BJ (cell line): Measurements from ENCODE around the gene MRPL3. TPM values are rescaled to one million over a fixed set of nuclear protein-coding genes. Genes with fewer than 3 reads are reported as not detected.
A peak's percentile ranks its signal among the peaks of the same experiment; 100 is the strongest.

Source experiments
- CTCF ChIA-PET: fragments of 350-600 bp; formaldehyde crosslinking; extraction: SDS; loops from one replicate; lab custom pipeline; 2021; ENCODE audit warnings: antibody characterized with exemption, inconsistent platforms; lab: Yijun Ruan, JAX
- POLR2A ChIA-PET: fragments of 300-600 bp; sonication (Branson Sonifier 250); formaldehyde crosslinking; extraction: SDS; loops from one replicate; lab custom pipeline; 2021; ENCODE audit warnings: antibody characterized with exemption; lab: Charles Lee
- DNase-seq: peaks from one replicate; pipeline ENCODE4 v3.0.0-alpha.2; 2011; ENCODE audit warnings: low read depth
- H3K27me3 ChIP-seq: 2 replicates; pipeline ENCODE4 v1.6.0; 2011; ENCODE audit warnings: low read length; ENCODE audit not compliant: control insufficient read depth, insufficient read depth
- H3K36me3 ChIP-seq: 2 replicates; pipeline ENCODE4 v1.5.1; 2011; ENCODE audit warnings: low read length; ENCODE audit not compliant: control insufficient read depth, insufficient read depth
- H3K4me3 ChIP-seq: 2 replicates; pipeline ENCODE4 v1.5.1; 2011; ENCODE audit warnings: low read depth, mild to moderate bottlenecking, control low read depth, low read length
- polyA plus RNA-seq: library from polyadenylated mRNA; depleted of rRNA; stranded (reverse); fragments of >200 nt; gene quantifications from 2 replicates; pipeline ENCODE4 v1.2.3, GENCODE V29; 2011
- TF ChIP-seq, protein P1 (sequence below): IDR thresholded peaks from 2 replicates; pipeline ENCODE4 v1.5.1; 2011; ENCODE audit warnings: low read depth, mild to moderate bottlenecking, control low read depth, inconsistent platforms, low read length, moderate library complexity; ENCODE audit not compliant: insufficient read depth

The MRPL3 gene
- polyA plus RNA-seq, 1 experiment: 71.5 TPM

DNA sequence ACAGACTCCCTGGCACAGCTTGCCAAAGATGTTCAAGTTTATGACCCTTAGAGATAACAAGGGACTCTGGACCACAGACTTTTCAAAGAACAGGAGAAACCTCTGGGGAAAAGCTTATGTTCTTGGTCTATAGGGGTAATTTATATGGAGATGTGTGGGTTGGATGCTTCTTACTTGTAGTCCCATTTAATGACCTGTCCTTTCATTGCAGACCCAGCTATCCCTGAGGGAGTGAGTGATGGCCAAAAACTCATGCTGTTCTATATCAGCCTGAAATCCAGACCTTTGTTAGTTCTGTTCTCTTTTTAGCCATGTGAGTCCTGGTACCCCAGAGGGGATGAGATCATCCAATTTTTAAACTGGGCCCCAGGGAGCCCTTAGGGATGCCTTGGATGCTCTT, 43.7 kb upstream of the MRPL3 start:
- TF ChIP-seq, protein P1, sequence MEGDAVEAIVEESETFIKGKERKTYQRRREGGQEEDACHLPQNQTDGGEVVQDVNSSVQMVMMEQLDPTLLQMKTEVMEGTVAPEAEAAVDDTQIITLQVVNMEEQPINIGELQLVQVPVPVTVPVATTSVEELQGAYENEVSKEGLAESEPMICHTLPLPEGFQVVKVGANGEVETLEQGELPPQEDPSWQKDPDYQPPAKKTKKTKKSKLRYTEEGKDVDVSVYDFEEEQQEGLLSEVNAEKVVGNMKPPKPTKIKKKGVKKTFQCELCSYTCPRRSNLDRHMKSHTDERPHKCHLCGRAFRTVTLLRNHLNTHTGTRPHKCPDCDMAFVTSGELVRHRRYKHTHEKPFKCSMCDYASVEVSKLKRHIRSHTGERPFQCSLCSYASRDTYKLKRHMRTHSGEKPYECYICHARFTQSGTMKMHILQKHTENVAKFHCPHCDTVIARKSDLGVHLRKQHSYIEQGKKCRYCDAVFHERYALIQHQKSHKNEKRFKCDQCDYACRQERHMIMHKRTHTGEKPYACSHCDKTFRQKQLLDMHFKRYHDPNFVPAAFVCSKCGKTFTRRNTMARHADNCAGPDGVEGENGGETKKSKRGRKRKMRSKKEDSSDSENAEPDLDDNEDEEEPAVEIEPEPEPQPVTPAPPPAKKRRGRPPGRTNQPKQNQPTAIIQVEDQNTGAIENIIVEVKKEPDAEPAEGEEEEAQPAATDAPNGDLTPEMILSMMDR: no peak
- no peak for DNase-seq
- H3K36me3 ChIP-seq: no peaks in the 10 kb centered on the region
- no peak overlapping the region for H3K4me3 ChIP-seq
- ChIA-PET CTCF (no interaction called here), POLR2A (no interaction called here)
- no peaks in the 10 kb centered on the region for H3K27me3 ChIP-seq

- DNase-seq: no peak
- Histone ChIP-seq H3K4me3 (no peak overlapping the region), H3K36me3 (no peaks in the 10 kb centered on the region), H3K27me3 (no peaks in the 10 kb centered on the region)
- TF ChIP-seq, protein P1: no peak
- ChIA-PET POLR2A (no interaction called here), CTCF (interaction anchor here (0.9 to 1.2 kb wide), 2 partner anchors 13 to 173 kb away, joined by 3 to 5 read pairs; no protein-coding TSS in a partner anchor)
Observed at GRCh38 chr3:131544557-131544956, 41.8 kb upstream of the MRPL3 start.

- DNase-seq: peak; percentile 53
- CTCF ChIA-PET: interaction anchor here (0.9 to 1.2 kb wide), 2 partner anchors 14 to 173 kb away, joined by 3 to 5 read pairs; no protein-coding TSS in a partner anchor
- Histone ChIP-seq H3K4me3 (no peak overlapping the region), H3K36me3 (no peaks in the 10 kb centered on the region), H3K27me3 (no peaks in the 10 kb centered on the region)
- TF ChIP-seq, protein P1: no peak; the same call in 1 of the 2 replicates
- POLR2A ChIA-PET: interaction anchor here (0.9 kb wide), 1 partner anchor 18 kb away, joined by 3 read pairs; no protein-coding TSS in a partner anchor
Observed at GRCh38 chr3:131543714-131544113, 40.9 kb upstream of the MRPL3 start.

- POLR2A ChIA-PET: no interaction called here
- no peaks in the 10 kb centered on the region for H3K27me3 ChIP-seq
- H3K36me3 ChIP-seq: no peaks in the 10 kb centered on the region
- no peak for DNase-seq
- TF ChIP-seq, protein P1: no peak
- CTCF ChIA-PET: interaction anchor here (1.0 to 2.1 kb wide), 3 partner anchors 9 to 465 kb away, joined by 3 to 5 read pairs (median 4); no protein-coding TSS in a partner anchor
- H3K4me3 ChIP-seq: no peak overlapping the region
Observed at GRCh38 chr3:131541288-131541687, 38.5 kb upstream of the MRPL3 start.

DNA sequence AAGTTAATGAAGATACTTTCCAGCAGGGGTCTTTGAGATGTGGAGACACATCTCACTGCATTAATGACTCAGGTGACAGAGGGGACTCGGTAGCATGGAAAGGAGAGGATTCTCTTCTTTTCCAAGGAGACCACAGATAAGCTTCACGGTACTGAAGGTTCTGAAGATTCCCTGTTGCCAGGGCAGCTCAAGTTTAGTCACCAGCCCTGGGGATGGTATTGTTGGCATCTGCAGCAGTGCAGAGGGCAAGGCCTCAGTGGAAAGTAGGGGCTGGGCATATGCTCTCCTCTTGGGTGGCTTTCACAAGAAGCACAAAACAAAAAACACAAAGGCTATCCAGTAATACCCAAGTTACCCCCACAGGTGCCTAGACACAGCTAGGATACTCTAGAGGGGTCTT, 38.0 kb upstream of the MRPL3 start:
- Histone ChIP-seq H3K4me3 (no peak overlapping the region), H3K27me3 (no peaks in the 10 kb centered on the region), H3K36me3 (no peaks in the 10 kb centered on the region)
- TF ChIP-seq, protein P1: no peak
- no peak for DNase-seq
- CTCF ChIA-PET: interaction anchor here (0.6 to 2.1 kb wide), 4 partner anchors 9 to 640 kb away, joined by 3 to 5 read pairs (median 3); no protein-coding TSS in a partner anchor
- POLR2A ChIA-PET: no interaction called here
